HepG2 (cell line): ENCODE measurements around the gene YPEL3. TPM values are rescaled to one million over a fixed set of nuclear protein-coding genes. Genes with fewer than 3 reads are reported as not detected.

Experiments used
- ATAC-seq: fragments of 200-7000 bp; cut with Tn5 transposase; 3 replicates; pipeline ENCODE4 v1.9.1; 2020; ENCODE audit warnings: mild to moderate bottlenecking, moderate library complexity
- BruUV-seq: library from RNA; stranded (reverse); fragments of 400-500 nt; replicated peaks from 2 replicates; lab custom pipeline; 2021; lab: Mats Ljungman, UMichigan
- CTCF ChIA-PET: fragments of 300-600 bp; formaldehyde crosslinking; extraction: SDS; loops from one replicate; lab custom pipeline; 2021; ENCODE audit warnings: low total read pairs, inconsistent platforms, low intra/inter-chr PET ratio; lab: Yijun Ruan, JAX
- POLR2A ChIA-PET: fragments of 350-600 bp; sonication (Branson Sonifier 250); formaldehyde crosslinking; loops from one replicate; lab custom pipeline; 2020; ENCODE audit warnings: antibody characterized with exemption, inconsistent platforms; lab: Yijun Ruan, JAX
- DNase-seq: peaks from one replicate; pipeline ENCODE4 v3.0.0-alpha.2; 2015; ENCODE audit warnings: low spot score
- FAIRE-seq: peaks from 3 replicates; lab custom pipeline; 2011; peaks lifted over from hg19 to GRCh38; lab: Jason Lieb, UNC
- H2AFZ ChIP-seq: one replicate; pipeline ENCODE4 v1.6.1; 2011; ENCODE audit warnings: low read length, inconsistent platforms
- H3K27ac ChIP-seq: fragments of 300-600 bp; 3 replicates; pipeline ENCODE4 v1.8.0; 2011; ENCODE audit warnings: mixed run types, mild to moderate bottlenecking, mixed read lengths, low read length, inconsistent platforms; ENCODE audit not compliant: insufficient read depth; ENCODE audit errors: extremely low read length
- H3K27me3 ChIP-seq, 2 experiments: fragments of 200-600 bp in 1 of 2; 2 replicates in 1 of 2; 3 replicates in 1 of 2; pipeline versions ENCODE4 v1.6.0 to v1.8.0; 2011; ENCODE audit warnings: low read length in 2 of 2, mild to moderate bottlenecking in 2 of 2, moderate library complexity in 2 of 2, inconsistent platforms in 1 of 2; ENCODE audit not compliant: insufficient read depth in 2 of 2, control insufficient read depth in 1 of 2
- H3K36me3 ChIP-seq, 2 experiments: fragments of 200-600 bp in 1 of 2; replicated peaks in 1 of 2; 2 replicates in 1 of 2; 3 replicates in 1 of 2; pipeline versions ENCODE4 v1.5.1 to v1.8.0; 2011; ENCODE audit warnings: low read length in 2 of 2, inconsistent platforms in 1 of 2; ENCODE audit not compliant: insufficient read depth in 2 of 2, control insufficient read depth in 1 of 2
- H3K4me1 ChIP-seq: 2 replicates; pipeline ENCODE4 v1.5.1; 2012; ENCODE audit warnings: low read length, inconsistent platforms; ENCODE audit not compliant: insufficient read depth
- H3K4me2 ChIP-seq: 2 replicates; pipeline ENCODE4 v1.6.0; 2011; ENCODE audit warnings: low read depth, low read length, inconsistent platforms
- H3K4me3 ChIP-seq, 3 experiments: fragments of 200-600 bp in 1 of 3; sonication (generic), shearing (Covaris generic) in 1 of 3; replicated peaks in 1 of 3; 2 replicates each; pipeline ENCODE4 v1.5.1; 2011 to 2016; ENCODE audit warnings: low read length in 3 of 3, inconsistent platforms in 2 of 3, low read depth in 2 of 3, mild to moderate bottlenecking in 2 of 3, control low read depth in 1 of 3, mixed read lengths in 1 of 3; ENCODE audit not compliant: insufficient read depth in 1 of 3
- H3K79me2 ChIP-seq: one replicate; pipeline ENCODE4 v1.6.1; 2011; ENCODE audit warnings: low read length, inconsistent platforms; ENCODE audit not compliant: insufficient read depth
- H3K9ac ChIP-seq: 2 replicates; pipeline ENCODE4 v1.6.0; 2011; ENCODE audit warnings: mild to moderate bottlenecking, low read depth, low read length, inconsistent platforms; ENCODE audit not compliant: insufficient read depth
- H3K9me3 ChIP-seq: 2 replicates; pipeline ENCODE4 v1.5.1; 2012; ENCODE audit warnings: mild to moderate bottlenecking, low read length
- H4K20me1 ChIP-seq: 2 replicates; pipeline ENCODE4 v1.6.0; 2011; ENCODE audit warnings: inconsistent platforms, mild to moderate bottlenecking, low read length, moderate library complexity; ENCODE audit not compliant: insufficient read depth
- MTA3 ChIP-seq: sonication (generic); formaldehyde crosslinking; IDR thresholded peaks from 2 replicates; pipeline ENCODE4 v1.4.0; 2020; ENCODE audit warnings: missing genetic modification reagents
- NFE2L2 ChIP-seq: fragments of 150-350 bp; IDR thresholded peaks from 2 replicates; pipeline ENCODE4 v1.6.1; 2014; ENCODE audit warnings: low read length
- NONO ChIP-seq, 2 experiments: fragments of 450-650 bp in 1 of 2; sonication (generic) in 1 of 2; formaldehyde crosslinking in 1 of 2; IDR thresholded peaks in 1 of 2; conservative IDR thresholded peaks in 1 of 2; 2 replicates each; pipeline versions ENCODE4 v1.6.1 to v1.8.0; 2017 to 2022; ENCODE audit warnings: mild to moderate bottlenecking in 1 of 2, missing genetic modification reagents in 1 of 2, moderate library complexity in 1 of 2
- POLR2G ChIP-seq: fragments of 200-400 bp; formaldehyde crosslinking; IDR thresholded peaks from 2 replicates; pipeline ENCODE4 v1.6.1; 2018; ENCODE audit warnings: mild to moderate bottlenecking, low read depth, low read length, moderate library complexity
- ZIK1 ChIP-seq: sonication (generic); formaldehyde crosslinking; IDR thresholded peaks from 2 replicates; pipeline ENCODE4 v1.5.0; 2020; ENCODE audit warnings: mild to moderate bottlenecking, low read depth, missing genetic modification reagents, borderline replicate concordance
- ZNF205 ChIP-seq: IDR thresholded peaks from 2 replicates; pipeline ENCODE4 v1.6.1; 2018; ENCODE audit warnings: missing biosample characterization, missing genetic modification reagents
- ZNF552 ChIP-seq: sonication (generic); formaldehyde crosslinking; IDR thresholded peaks from 2 replicates; pipeline ENCODE4 v1.9.0; 2022; ENCODE audit warnings: missing genetic modification reagents, mild to moderate bottlenecking, borderline replicate concordance
- ZNF775 ChIP-seq: sonication (generic); formaldehyde crosslinking; IDR thresholded peaks from 2 replicates; pipeline ENCODE4 v1.4.0; 2020; ENCODE audit warnings: missing genetic modification reagents, mild to moderate bottlenecking, moderate library complexity, borderline replicate concordance
- ZSCAN21 ChIP-seq: sonication (generic); formaldehyde crosslinking; IDR thresholded peaks from 2 replicates; pipeline ENCODE4 v1.8.0; 2022; ENCODE audit warnings: mild to moderate bottlenecking, missing genetic modification reagents, moderate library complexity, borderline replicate concordance
- ZSCAN29 ChIP-seq: sonication (generic); formaldehyde crosslinking; conservative IDR thresholded peaks from 2 replicates; pipeline ENCODE4 v1.4.0; 2020; ENCODE audit warnings: mild to moderate bottlenecking, missing genetic modification reagents
- WGBS: methylation state at CpG from one replicate; pipeline ENCODE4 v1.1.6; 2017; ENCODE audit warnings: low lambda C conversion rate; 5-methylcytosine and 5-hydroxymethylcytosine counted together
- in situ Hi-C: cut with HindIII; loops from 2 replicates; pipeline ENCODE4 v1.10.0; 2017; ENCODE audit warnings: low pct_unique_long_range_greater_than_20kb; ENCODE audit not compliant: extremely low pct_ligation_motif_present
- intact Hi-C: fragments of 100-400 bp; cut with micrococcal nuclease; formaldehyde crosslinking; loops from one replicate; pipeline ENCODE4 v1.10.0; 2022; ENCODE audit not compliant: unreplicated experiment
- polyA plus RNA-seq, 8 experiments: library from polyadenylated mRNA; depleted of rRNA in 3 of 8; stranded (reverse) in 7 of 8; unstranded in 1 of 8; fragments of >200 nt; fragmentation: Illumina TruSeq in 4 of 8; extraction: Trizol in 4 of 8; gene quantifications; 2 replicates each; pipeline versions ENCODE4 v1.2.1 to v1.2.3, GENCODE V29; 2011 to 2016; ENCODE audit warnings: low read depth in 4 of 8, missing spikeins in 1 of 8, mixed read lengths in 1 of 8; ENCODE audit not compliant: insufficient read depth in 1 of 8
- total RNA-seq, 5 experiments: library from RNA; depleted of rRNA; stranded (reverse); fragments of >200 nt; fragmentation: Illumina TruSeq; extraction: Trizol; gene quantifications; 2 replicates each; pipeline ENCODE4 v1.2.3, GENCODE V29; 2016; ENCODE audit warnings: low read depth in 1 of 5
- TF ChIP-seq, protein P1 (sequence below): IDR thresholded peaks from 2 replicates; pipeline ENCODE4 v1.4.0; 2020; ENCODE audit warnings: mild to moderate bottlenecking, missing genetic modification reagents
- TF ChIP-seq, protein P2 (sequence below): sonication (generic); formaldehyde crosslinking; IDR thresholded peaks from 2 replicates; pipeline ENCODE4 v1.5.0; 2020; ENCODE audit warnings: mild to moderate bottlenecking, missing genetic modification reagents
- TF ChIP-seq, protein P3 (sequence below): sonication (generic); formaldehyde crosslinking; conservative IDR thresholded peaks from 2 replicates; pipeline ENCODE4 v1.4.0; 2020; ENCODE audit warnings: missing genetic modification reagents
- TF ChIP-seq, protein P4 (sequence below): IDR thresholded peaks from 2 replicates; pipeline ENCODE4 v1.6.1; 2016; ENCODE audit warnings: low read depth, control low read depth

Gene YPEL3
- total and polyA plus RNA-seq, 2 of the 13 experiments (the other 11 are each of a cell fraction or from before 2014, with no cell fraction given) = 5.4 to 47.0 TPM

DNA sequence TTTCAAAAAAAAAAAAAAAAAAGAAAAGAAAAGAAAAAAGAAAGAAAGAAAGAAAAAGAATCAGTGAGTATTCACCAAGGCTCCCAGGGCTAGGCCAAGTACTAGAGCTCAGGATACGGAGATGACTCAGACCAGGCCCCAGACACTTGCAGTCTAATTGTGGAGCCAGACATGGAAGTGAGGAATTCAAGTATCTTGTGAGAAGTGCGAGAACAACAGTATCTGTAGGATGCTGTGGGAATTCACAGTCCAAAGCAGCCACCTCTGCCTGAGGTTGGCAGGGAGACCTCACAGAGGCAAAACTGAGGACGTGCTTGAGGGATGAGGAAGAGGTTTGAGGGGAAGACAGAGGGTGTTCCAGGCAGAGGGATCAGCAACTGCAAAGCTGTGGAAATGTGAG is 44.5 kb downstream of the YPEL3 start (continued):
- TF ChIP-seq, protein P1, sequence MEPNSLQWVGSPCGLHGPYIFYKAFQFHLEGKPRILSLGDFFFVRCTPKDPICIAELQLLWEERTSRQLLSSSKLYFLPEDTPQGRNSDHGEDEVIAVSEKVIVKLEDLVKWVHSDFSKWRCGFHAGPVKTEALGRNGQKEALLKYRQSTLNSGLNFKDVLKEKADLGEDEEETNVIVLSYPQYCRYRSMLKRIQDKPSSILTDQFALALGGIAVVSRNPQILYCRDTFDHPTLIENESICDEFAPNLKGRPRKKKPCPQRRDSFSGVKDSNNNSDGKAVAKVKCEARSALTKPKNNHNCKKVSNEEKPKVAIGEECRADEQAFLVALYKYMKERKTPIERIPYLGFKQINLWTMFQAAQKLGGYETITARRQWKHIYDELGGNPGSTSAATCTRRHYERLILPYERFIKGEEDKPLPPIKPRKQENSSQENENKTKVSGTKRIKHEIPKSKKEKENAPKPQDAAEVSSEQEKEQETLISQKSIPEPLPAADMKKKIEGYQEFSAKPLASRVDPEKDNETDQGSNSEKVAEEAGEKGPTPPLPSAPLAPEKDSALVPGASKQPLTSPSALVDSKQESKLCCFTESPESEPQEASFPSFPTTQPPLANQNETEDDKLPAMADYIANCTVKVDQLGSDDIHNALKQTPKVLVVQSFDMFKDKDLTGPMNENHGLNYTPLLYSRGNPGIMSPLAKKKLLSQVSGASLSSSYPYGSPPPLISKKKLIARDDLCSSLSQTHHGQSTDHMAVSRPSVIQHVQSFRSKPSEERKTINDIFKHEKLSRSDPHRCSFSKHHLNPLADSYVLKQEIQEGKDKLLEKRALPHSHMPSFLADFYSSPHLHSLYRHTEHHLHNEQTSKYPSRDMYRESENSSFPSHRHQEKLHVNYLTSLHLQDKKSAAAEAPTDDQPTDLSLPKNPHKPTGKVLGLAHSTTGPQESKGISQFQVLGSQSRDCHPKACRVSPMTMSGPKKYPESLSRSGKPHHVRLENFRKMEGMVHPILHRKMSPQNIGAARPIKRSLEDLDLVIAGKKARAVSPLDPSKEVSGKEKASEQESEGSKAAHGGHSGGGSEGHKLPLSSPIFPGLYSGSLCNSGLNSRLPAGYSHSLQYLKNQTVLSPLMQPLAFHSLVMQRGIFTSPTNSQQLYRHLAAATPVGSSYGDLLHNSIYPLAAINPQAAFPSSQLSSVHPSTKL (CRISPR knock-in tag) = no peak
- TF ChIP-seq, protein P2, sequence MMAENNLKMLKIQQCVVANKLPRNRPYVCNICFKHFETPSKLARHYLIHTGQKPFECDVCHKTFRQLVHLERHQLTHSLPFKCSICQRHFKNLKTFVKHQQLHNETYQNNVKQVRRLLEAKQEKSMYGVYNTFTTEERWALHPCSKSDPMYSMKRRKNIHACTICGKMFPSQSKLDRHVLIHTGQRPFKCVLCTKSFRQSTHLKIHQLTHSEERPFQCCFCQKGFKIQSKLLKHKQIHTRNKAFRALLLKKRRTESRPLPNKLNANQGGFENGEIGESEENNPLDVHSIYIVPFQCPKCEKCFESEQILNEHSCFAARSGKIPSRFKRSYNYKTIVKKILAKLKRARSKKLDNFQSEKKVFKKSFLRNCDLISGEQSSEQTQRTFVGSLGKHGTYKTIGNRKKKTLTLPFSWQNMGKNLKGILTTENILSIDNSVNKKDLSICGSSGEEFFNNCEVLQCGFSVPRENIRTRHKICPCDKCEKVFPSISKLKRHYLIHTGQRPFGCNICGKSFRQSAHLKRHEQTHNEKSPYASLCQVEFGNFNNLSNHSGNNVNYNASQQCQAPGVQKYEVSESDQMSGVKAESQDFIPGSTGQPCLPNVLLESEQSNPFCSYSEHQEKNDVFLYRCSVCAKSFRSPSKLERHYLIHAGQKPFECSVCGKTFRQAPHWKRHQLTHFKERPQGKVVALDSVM (CRISPR knock-in tag) = no peak
- TF ChIP-seq ZNF552 (CRISPR knock-in tag) (no peak), NONO (IDR thresholded peaks at IDR 0.05) (no peak), NONO (CRISPR knock-in tag; conservative IDR thresholded peaks at IDR 0.05) (no peak)

DNA sequence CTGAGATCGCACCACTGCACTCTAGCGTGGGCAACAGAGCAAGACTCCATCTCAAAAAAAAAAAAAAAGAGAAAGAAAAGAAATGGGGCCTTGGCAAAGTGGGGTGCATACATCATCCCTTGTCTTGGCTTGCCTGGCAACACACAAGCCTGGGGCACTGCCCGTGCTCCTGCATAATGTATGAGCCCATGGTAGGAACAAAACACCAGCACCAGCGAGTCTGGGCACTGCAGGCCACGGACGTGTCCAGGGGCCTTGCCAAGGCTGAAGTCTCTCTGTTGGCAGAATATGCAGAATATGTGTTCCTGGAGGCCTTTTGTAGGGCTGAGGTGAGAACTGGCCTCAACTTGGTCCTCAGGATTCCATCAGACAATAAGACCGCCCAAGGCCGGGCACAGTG is 46.1 kb downstream of the YPEL3 start:
- Histone ChIP-seq H3K27ac (no peak overlapping the region), H4K20me1 (no peaks in the 10 kb centered on the region), H3K79me2 (no peaks in the 10 kb centered on the region), H3K9ac (no peak overlapping the region), H3K4me1 (peaks cover 37% of the 10 kb centered on the region), H2AFZ (no peak overlapping the region), H3K9me3 (no peaks in the 10 kb centered on the region), H3K27me3 (peaks cover 0 to 13% of the 10 kb centered on the region in 2 experiments; a peak in 3 of 5 replicates), H3K4me3 (no peak overlapping the region), H3K36me3 (no peaks in the 10 kb centered on the region), H3K4me2 (no peak overlapping the region)
- ChIA-PET CTCF (no interaction called here), POLR2A (no interaction called here)
- BruUV-seq = no TSS peak
- WGBS = 49% methylated on average over 8 of the region's 8 CpGs
- DNase-seq (no peak), FAIRE-seq (no peak), ATAC-seq (no peak)
- in situ Hi-C loops = no loop called here
- intact Hi-C loops = no loop called here
- TF ChIP-seq, protein P3, sequence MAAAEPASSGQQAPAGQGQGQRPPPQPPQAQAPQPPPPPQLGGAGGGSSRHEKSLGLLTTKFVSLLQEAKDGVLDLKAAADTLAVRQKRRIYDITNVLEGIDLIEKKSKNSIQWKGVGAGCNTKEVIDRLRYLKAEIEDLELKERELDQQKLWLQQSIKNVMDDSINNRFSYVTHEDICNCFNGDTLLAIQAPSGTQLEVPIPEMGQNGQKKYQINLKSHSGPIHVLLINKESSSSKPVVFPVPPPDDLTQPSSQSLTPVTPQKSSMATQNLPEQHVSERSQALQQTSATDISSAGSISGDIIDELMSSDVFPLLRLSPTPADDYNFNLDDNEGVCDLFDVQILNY = no peak
- TF ChIP-seq NFE2L2 = no peak
- TF ChIP-seq POLR2G = no peak
- no peak for TF ChIP-seq ZSCAN21
- TF ChIP-seq ZIK1 (CRISPR knock-in tag) = no peak
- no peak for TF ChIP-seq ZSCAN29 (CRISPR knock-in tag)
- TF ChIP-seq ZNF775 (CRISPR knock-in tag) = no peak
- TF ChIP-seq, protein P4, sequence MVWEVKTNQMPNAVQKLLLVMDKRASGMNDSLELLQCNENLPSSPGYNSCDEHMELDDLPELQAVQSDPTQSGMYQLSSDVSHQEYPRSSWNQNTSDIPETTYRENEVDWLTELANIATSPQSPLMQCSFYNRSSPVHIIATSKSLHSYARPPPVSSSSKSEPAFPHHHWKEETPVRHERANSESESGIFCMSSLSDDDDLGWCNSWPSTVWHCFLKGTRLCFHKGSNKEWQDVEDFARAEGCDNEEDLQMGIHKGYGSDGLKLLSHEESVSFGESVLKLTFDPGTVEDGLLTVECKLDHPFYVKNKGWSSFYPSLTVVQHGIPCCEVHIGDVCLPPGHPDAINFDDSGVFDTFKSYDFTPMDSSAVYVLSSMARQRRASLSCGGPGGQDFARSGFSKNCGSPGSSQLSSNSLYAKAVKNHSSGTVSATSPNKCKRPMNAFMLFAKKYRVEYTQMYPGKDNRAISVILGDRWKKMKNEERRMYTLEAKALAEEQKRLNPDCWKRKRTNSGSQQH (CRISPR knock-in tag) = no peak
- TF ChIP-seq MTA3 = no peak
- no peak for TF ChIP-seq ZNF205 (CRISPR knock-in tag)
